HepG2 (cell line): ENCODE measurements around the gene ZBTB20.

ENCODE experiments used
- ATF4 ChIP-seq, 2 experiments: fragments of 450-650 bp in 1 of 2; sonication (generic) in 1 of 2; formaldehyde crosslinking; IDR thresholded peaks; 2 replicates each; pipeline versions ENCODE4 v1.5.0 to v1.8.0; 2020 to 2022; ENCODE audit warnings: mild to moderate bottlenecking in 1 of 2, missing genetic modification reagents in 1 of 2
- CTCF ChIP-seq: sonication (generic); formaldehyde crosslinking; IDR thresholded peaks from 2 replicates; pipeline ENCODE4 v1.5.0; 2020; ENCODE audit warnings: mild to moderate bottlenecking, missing genetic modification reagents, moderate library complexity
- ELF4 ChIP-seq: sonication (generic); formaldehyde crosslinking; IDR thresholded peaks from 2 replicates; pipeline ENCODE4 v1.5.0; 2020; ENCODE audit warnings: missing genetic modification reagents, mild to moderate bottlenecking, moderate library complexity, borderline replicate concordance
- ETV6 ChIP-seq: sonication (generic); formaldehyde crosslinking; conservative IDR thresholded peaks from 2 replicates; pipeline ENCODE4 v1.4.0; 2020; ENCODE audit warnings: missing genetic modification reagents
- HINFP ChIP-seq: sonication (generic); formaldehyde crosslinking; IDR thresholded peaks from 2 replicates; pipeline ENCODE4 v1.4.0; 2020; ENCODE audit warnings: low read depth, mild to moderate bottlenecking, missing genetic modification reagents
- HOXA5 ChIP-seq: sonication (generic); formaldehyde crosslinking; IDR thresholded peaks from 2 replicates; pipeline ENCODE4 v1.4.0; 2020; ENCODE audit warnings: missing genetic modification reagents
- KLF13 ChIP-seq: sonication (generic); formaldehyde crosslinking; IDR thresholded peaks from 2 replicates; pipeline ENCODE4 v1.4.0; 2020; ENCODE audit warnings: mild to moderate bottlenecking, missing genetic modification reagents
- MED13 ChIP-seq: sonication (generic); formaldehyde crosslinking; IDR thresholded peaks from 2 replicates; pipeline ENCODE4 v1.5.0; 2020; ENCODE audit warnings: missing genetic modification reagents
- MZF1 ChIP-seq: sonication (generic); formaldehyde crosslinking; IDR thresholded peaks from 2 replicates; pipeline ENCODE4 v1.8.1; 2023; ENCODE audit warnings: mild to moderate bottlenecking, missing genetic modification reagents, borderline replicate concordance
- NFE2L1 ChIP-seq: sonication (generic); formaldehyde crosslinking; IDR thresholded peaks from 2 replicates; pipeline ENCODE4 v1.4.0; 2020; ENCODE audit warnings: missing genetic modification reagents, mild to moderate bottlenecking, borderline replicate concordance
- ZBTB33 ChIP-seq: sonication (generic); formaldehyde crosslinking; IDR thresholded peaks from 2 replicates; pipeline ENCODE4 v1.4.0; 2020; ENCODE audit warnings: missing genetic modification reagents

- TF ChIP-seq ETV6 (CRISPR knock-in tag) (no peak), MZF1 (no peak), ATF4 (CRISPR knock-in tag; IDR thresholded peaks at IDR 0.05) (no peak), NFE2L1 (CRISPR knock-in tag) (no peak), CTCF (no peak), MED13 (CRISPR knock-in tag) (no peak), KLF13 (CRISPR knock-in tag) (no peak), ELF4 (CRISPR knock-in tag) (no peak), HOXA5 (CRISPR knock-in tag) (no peak), ZBTB33 (CRISPR knock-in tag) (no peak), HINFP (CRISPR knock-in tag) (no peak)
Measured at GRCh38 chr3:114460459-114460858, 686.6 kb downstream of the ZBTB20 start.
